Central memory CD8-positive, alpha-beta T cell (primary cell): ENCODE data around the gene DZANK1.
"Not testable (repeated sequence)": the region's sequence is repeated elsewhere in the genome, so short reads cannot be mapped to it uniquely, and the experiment has no call there.

Experiments used
- ATAC-seq: fragments of 150-1000 bp; cut with Tn5 transposase; replicated peaks from 2 replicates; pipeline ENCODE4 v1.10.0; 2022; ENCODE audit warnings: mild to moderate bottlenecking, moderate FRiP score, moderate number of reproducible peaks; ENCODE audit not compliant: poor library complexity, severe bottlenecking; ENCODE audit errors: extremely low read depth
- DNase-seq, 2 donors: peaks; one replicate each; pipeline ENCODE4 v3.0.0; 2021; ENCODE audit warnings: low spot score in 2 of 2
- H3K27ac Mint-ChIP-seq: one replicate; pipeline ENCODE4 v1.8.0; 2022; ENCODE audit warnings: low read depth, mild to moderate bottlenecking, moderate library complexity, mixed read lengths
- H3K27me3 Mint-ChIP-seq: one replicate; pipeline ENCODE4 v1.8.0; 2022; ENCODE audit warnings: mixed read lengths
- H3K36me3 Mint-ChIP-seq: one replicate; pipeline ENCODE4 v1.8.0; 2022; ENCODE audit warnings: mild to moderate bottlenecking, moderate library complexity, mixed read lengths; ENCODE audit not compliant: insufficient read depth
- H3K4me1 Mint-ChIP-seq: one replicate; pipeline ENCODE4 v1.8.0; 2022; ENCODE audit warnings: mixed read lengths
- H3K4me3 Mint-ChIP-seq: one replicate; pipeline ENCODE4 v1.8.0; 2022; ENCODE audit warnings: mild to moderate bottlenecking, moderate library complexity, mixed read lengths
- H3K9me3 Mint-ChIP-seq: one replicate; pipeline ENCODE4 v1.8.0; 2022; ENCODE audit warnings: mixed read lengths

DZANK1 gene

GRCh38 chr20:18360635-18361034, 106.2 kb downstream of the DZANK1 start:
- Mint-ChIP-seq H3K4me1 (no peaks in the 10 kb centered on the region), H3K27ac (no peak overlapping the region), H3K9me3 (no peaks in the 10 kb centered on the region), H3K36me3 (peaks cover 2% of the 10 kb centered on the region), H3K4me3 (no peak overlapping the region), H3K27me3 (peaks cover 2% of the 10 kb centered on the region)
- no peak for DNase-seq
- ATAC-seq, result no peak

- no peak for ATAC-seq
- H3K4me3 Mint-ChIP-seq, result no peak overlapping the region
Measured at GRCh38 chr20:18359854-18360253, 107.0 kb downstream of the DZANK1 start.

GRCh38 chr20:18349749-18350148, 117.1 kb downstream of the DZANK1 start:
- not testable (repeated sequence) for H3K9me3 Mint-ChIP-seq, DNase-seq

More at GRCh38 chr20:18359854-18360253, 107.0 kb downstream of the DZANK1 start:
- H3K27ac Mint-ChIP-seq, result no peak overlapping the region
- H3K9me3 Mint-ChIP-seq, result no peaks in the 10 kb centered on the region
- no peaks in the 10 kb centered on the region for H3K4me1 Mint-ChIP-seq
- DNase-seq, result no peak
- H3K27me3 Mint-ChIP-seq, result peaks cover 10% of the 10 kb centered on the region
- peaks cover 2% of the 10 kb centered on the region for H3K36me3 Mint-ChIP-seq

More at GRCh38 chr20:18349749-18350148, 117.1 kb downstream of the DZANK1 start:
- not testable (repeated sequence) for H3K4me3 Mint-ChIP-seq, H3K4me1 Mint-ChIP-seq, H3K36me3 Mint-ChIP-seq, H3K27ac Mint-ChIP-seq, ATAC-seq
- peaks cover 42% of the 10 kb centered on the region for H3K27me3 Mint-ChIP-seq
